Right lobe of liver (tissue), 6 donors: ENCODE data around the gene HYDIN. TPM values are rescaled to one million over a fixed set of nuclear protein-coding genes. Genes with fewer than 3 reads are reported as not detected.

ENCODE experiments used
- ATAC-seq, 4 donors: fragments of 200-7000 bp; cut with Tn5 transposase; one replicate each; pipeline ENCODE4 v1.9.1; 2020; ENCODE audit warnings: mild to moderate bottlenecking in 4 of 4, moderate library complexity in 4 of 4
- DNase-seq, 3 donors: peaks; one replicate each; pipeline ENCODE4 v3.0.0-alpha.2; 2020
- H3K27ac ChIP-seq, 3 donors: fragments of 200-600 bp; one replicate each; pipeline ENCODE4 v1.8.0; 2022
- H3K27me3 ChIP-seq, 2 donors: fragments of 200-600 bp; one replicate each; pipeline ENCODE4 v1.8.0; 2022
- H3K36me3 ChIP-seq, 4 donors: fragments of 200-600 bp; sonication (generic) in 1 of 4; one replicate each; pipeline versions ENCODE4 v1.5.1 to v1.8.0; 2017 to 2022; ENCODE audit warnings: control low read depth in 1 of 4
- H3K4me1 ChIP-seq, 4 donors: fragments of 200-600 bp; sonication (generic) in 1 of 4; one replicate each; pipeline versions ENCODE4 v1.5.1 to v1.8.0; 2017 to 2022; ENCODE audit warnings: control low read depth in 1 of 4
- H3K4me3 ChIP-seq, 3 donors: fragments of 200-600 bp; one replicate each; pipeline ENCODE4 v1.8.0; 2022
- H3K9me3 ChIP-seq, 4 donors: fragments of 200-600 bp; sonication (generic) in 1 of 4; one replicate each; pipeline versions ENCODE4 v1.5.1 to v1.8.0; 2017 to 2022; ENCODE audit warnings: control low read depth in 1 of 4
- CTCF ChIP-seq, 4 donors: fragments of 200-600 bp in 3 of 4; fragments of 450-650 bp in 1 of 4; IDR thresholded peaks; one replicate each; pipeline versions ENCODE4 v1.5.1 to v1.8.0; 2016 to 2022; ENCODE audit warnings: antibody characterized with exemption in 4 of 4, mild to moderate bottlenecking in 2 of 4
- POLR2A ChIP-seq: fragments of 450-650 bp; IDR thresholded peaks from one replicate; pipeline ENCODE4 v1.6.1; 2017; ENCODE audit warnings: antibody characterized with exemption, mild to moderate bottlenecking
- WGBS: methylation state at CpG from one replicate; pipeline ENCODE4 v1.1.6; 2018; ENCODE audit warnings: low coverage, low lambda C conversion rate; ENCODE audit not compliant: insufficient coverage; ENCODE audit errors: missing lambda C conversion rate; 5-methylcytosine and 5-hydroxymethylcytosine counted together
- intact Hi-C, 2 donors: fragments of 100-400 bp; cut with DNase I; formaldehyde crosslinking; loops; one replicate each; pipeline versions ENCODE4 v1.11.2 to v1.14.1; 2022
- total RNA-seq, 6 experiments: library from RNA; depleted of rRNA in 2 of 6; stranded (reverse); fragments of >200 nt in 2 of 6; fragmentation: NEBNext Ultra II Directional in 3 of 6; extraction: Animal tissue kit (Norgen Biotek cat#: 25700) in 3 of 6; gene quantifications; one replicate each; pipeline versions ENCODE4 v1.1.0 to v1.2.4, GENCODE V29; 2016 to 2023
- donor health status: DM: no; HTN: yes; CAD: no.
- donor health status: DM: no; HTN: no; CAD: no.
- donor health status: DM: no; HTN: no; CAD: no.
- donor health status: DM: no; HTN: yes; CAD: no.
- donor health status: DM: no; HTN: yes; CAD: no.

HYDIN gene
- total RNA-seq, 6 experiments from 2014 or later, result 0.20 to 1.4 (median 0.27) TPM; not detected in 1

- intact Hi-C loops, result no loop called here
- TF ChIP-seq POLR2A (no peak), CTCF (IDR thresholded peaks at IDR 0.05) (no peak)
- 75% methylated on average over 1 of the region's 1 CpG for WGBS
- no peaks in the 10 kb centered on the region for H3K4me1 ChIP-seq
- DNase-seq (no peak), ATAC-seq (no peak)
- no peak overlapping the region for H3K4me3 ChIP-seq
- H3K9me3 ChIP-seq, result no peaks in the 10 kb centered on the region
- no peaks in the 10 kb centered on the region for H3K27me3 ChIP-seq
- peaks cover 0 to 49% (median 18%) of the 10 kb centered on the region in 4 donors for H3K36me3 ChIP-seq
- no peak overlapping the region for H3K27ac ChIP-seq
Measured at GRCh38 chr16:70779361-70779760, 451.2 kb downstream of the HYDIN start.

GRCh38 chr16:70778901-70779309, 451.6 kb downstream of the HYDIN start:
- intact Hi-C loops, result no loop called here
- H3K9me3 ChIP-seq, result no peaks in the 10 kb centered on the region
- peaks cover 0 to 44% (median 15%) of the 10 kb centered on the region in 4 donors for H3K36me3 ChIP-seq
- H3K27me3 ChIP-seq, result no peaks in the 10 kb centered on the region
- no peak overlapping the region for H3K4me3 ChIP-seq
- no peak overlapping the region for H3K27ac ChIP-seq
- no peak for DNase-seq
- H3K4me1 ChIP-seq, result no peaks in the 10 kb centered on the region
- TF ChIP-seq CTCF (IDR thresholded peaks at IDR 0.05), result no peak
- no peak for TF ChIP-seq POLR2A
- 75% methylated on average over 8 of the region's 8 CpGs for WGBS
- ATAC-seq, result peak in 1 of 4 donors; percentile 21

- Histone ChIP-seq H3K27me3 (no peaks in the 10 kb centered on the region), H3K27ac (no peak overlapping the region), H3K4me1 (no peaks in the 10 kb centered on the region), H3K4me3 (no peak overlapping the region), H3K9me3 (no peaks in the 10 kb centered on the region), H3K36me3 (peaks cover 0 to 38% (median 13%) of the 10 kb centered on the region in 4 donors)
- ATAC-seq (no peak), DNase-seq (no peak)
- intact Hi-C loops, result no loop called here
- 88% methylated on average over 8 of the region's 8 CpGs for WGBS
- no peak for TF ChIP-seq CTCF (IDR thresholded peaks at IDR 0.05)
- no peak for TF ChIP-seq POLR2A
Measured at GRCh38 chr16:70777973-70778406, 452.5 kb downstream of the HYDIN start.

- intact Hi-C loops, result no loop called here
- ATAC-seq (no peak), DNase-seq (no peak)
- H3K27ac ChIP-seq, result no peak overlapping the region
- H3K36me3 ChIP-seq, result peaks cover 0 to 35% (median 11%) of the 10 kb centered on the region in 4 donors
- H3K9me3 ChIP-seq, result no peaks in the 10 kb centered on the region
- 92% methylated on average over 8 of the region's 9 CpGs for WGBS
- no peaks in the 10 kb centered on the region for H3K4me1 ChIP-seq
- no peak for TF ChIP-seq POLR2A
- no peaks in the 10 kb centered on the region for H3K27me3 ChIP-seq
- H3K4me3 ChIP-seq, result no peak overlapping the region
Measured at GRCh38 chr16:70777496-70777895, 453.0 kb downstream of the HYDIN start.

- 90% methylated on average over 3 of the region's 4 CpGs for WGBS
- intact Hi-C loops, result no loop called here
- Histone ChIP-seq H3K4me1 (peaks cover 0 to 7% (median 3%) of the 10 kb centered on the region in 4 donors), H3K9me3 (no peaks in the 10 kb centered on the region), H3K27me3 (no peaks in the 10 kb centered on the region), H3K36me3 (peaks cover 0 to 22% (median 1%) of the 10 kb centered on the region in 4 donors), H3K27ac (no peak overlapping the region), H3K4me3 (no peak overlapping the region)
- no peak for DNase-seq
- no peak for ATAC-seq
- TF ChIP-seq POLR2A (no peak), CTCF (IDR thresholded peaks at IDR 0.05) (no peak)
Measured at GRCh38 chr16:70775399-70775798, 455.1 kb downstream of the HYDIN start.
